ENCODE results near the gene OSBP2. TPM values are rescaled to one million over a fixed set of nuclear protein-coding genes. Genes with fewer than 3 reads are reported as not detected.
A peak's percentile ranks its signal among the peaks of the same experiment; 100 is the strongest.

Gene OSBP2
- total and polyA plus RNA-seq, 9 donors, result 1.3 to 5.1 (median 1.4) TPM

DNA sequence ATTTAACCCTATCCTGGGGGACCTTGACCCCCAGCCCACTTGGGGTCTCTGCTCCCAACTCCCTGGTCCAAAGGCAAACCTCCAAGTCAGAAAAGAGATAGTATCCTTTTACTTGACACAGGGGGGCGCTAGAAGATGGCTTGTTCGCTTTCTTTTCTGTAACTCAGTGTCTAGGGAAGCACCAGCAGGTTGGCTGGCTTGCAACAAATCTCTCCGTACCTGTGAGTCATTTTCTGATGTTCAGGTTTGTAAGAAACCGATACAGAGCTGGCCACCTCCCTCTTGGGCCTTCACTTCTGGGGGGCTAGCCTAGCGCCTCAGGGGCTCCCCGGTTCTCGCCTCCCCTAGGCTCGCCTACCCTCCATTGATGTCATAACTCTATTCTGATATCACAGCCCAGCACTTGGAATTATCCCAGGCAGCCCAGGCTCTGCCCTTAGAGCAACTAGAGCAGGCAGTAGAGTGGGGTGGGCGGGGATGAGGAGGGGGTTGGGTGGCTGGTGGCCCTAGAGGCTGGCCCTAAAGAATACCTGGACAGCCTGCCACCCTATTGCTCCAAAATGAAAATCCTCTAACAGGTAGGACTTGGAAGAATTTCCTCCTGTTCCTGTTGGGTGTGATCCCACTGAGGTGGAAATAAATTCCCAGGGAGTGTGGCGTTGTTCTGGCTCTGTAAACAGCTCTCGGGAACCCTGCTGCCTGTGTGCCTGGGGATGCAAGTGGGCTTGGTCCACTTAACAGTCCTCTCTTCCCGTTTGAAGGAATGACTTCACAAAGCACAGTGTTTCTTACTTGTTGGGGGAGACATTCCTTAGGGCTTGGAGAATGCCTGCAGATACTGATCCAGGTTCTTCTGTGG is 69.4 kb downstream of the OSBP2 start:
- H3K27ac ChIP-seq, result no peak overlapping the region
- intact Hi-C loops (cut with DNase I), result no loop called here
- 38 to 46% (median 43%) methylated on average over 12 of the region's 12 CpGs for WGBS, 3 donors
- peak in 4 of 5 donors; percentile 21 to 43 (median 24) for DNase-seq
- no peaks in the 10 kb centered on the region for H3K27me3 ChIP-seq
- no peaks in the 10 kb centered on the region for H3K36me3 ChIP-seq
- no peak overlapping the region for H3K4me3 ChIP-seq
- no peaks in the 10 kb centered on the region for H3K4me1 ChIP-seq (ENCODE audit: insufficient read depth)
- TF ChIP-seq POLR2A (IDR thresholded peaks at IDR 0.05) (no peak), EP300 (IDR thresholded peaks at IDR 0.05) (no peak)
- TF ChIP-seq, protein P1, sequence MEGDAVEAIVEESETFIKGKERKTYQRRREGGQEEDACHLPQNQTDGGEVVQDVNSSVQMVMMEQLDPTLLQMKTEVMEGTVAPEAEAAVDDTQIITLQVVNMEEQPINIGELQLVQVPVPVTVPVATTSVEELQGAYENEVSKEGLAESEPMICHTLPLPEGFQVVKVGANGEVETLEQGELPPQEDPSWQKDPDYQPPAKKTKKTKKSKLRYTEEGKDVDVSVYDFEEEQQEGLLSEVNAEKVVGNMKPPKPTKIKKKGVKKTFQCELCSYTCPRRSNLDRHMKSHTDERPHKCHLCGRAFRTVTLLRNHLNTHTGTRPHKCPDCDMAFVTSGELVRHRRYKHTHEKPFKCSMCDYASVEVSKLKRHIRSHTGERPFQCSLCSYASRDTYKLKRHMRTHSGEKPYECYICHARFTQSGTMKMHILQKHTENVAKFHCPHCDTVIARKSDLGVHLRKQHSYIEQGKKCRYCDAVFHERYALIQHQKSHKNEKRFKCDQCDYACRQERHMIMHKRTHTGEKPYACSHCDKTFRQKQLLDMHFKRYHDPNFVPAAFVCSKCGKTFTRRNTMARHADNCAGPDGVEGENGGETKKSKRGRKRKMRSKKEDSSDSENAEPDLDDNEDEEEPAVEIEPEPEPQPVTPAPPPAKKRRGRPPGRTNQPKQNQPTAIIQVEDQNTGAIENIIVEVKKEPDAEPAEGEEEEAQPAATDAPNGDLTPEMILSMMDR (IDR thresholded peaks at IDR 0.05), result no peak
- H3K9me3 ChIP-seq, result no peaks in the 10 kb centered on the region

DNA sequence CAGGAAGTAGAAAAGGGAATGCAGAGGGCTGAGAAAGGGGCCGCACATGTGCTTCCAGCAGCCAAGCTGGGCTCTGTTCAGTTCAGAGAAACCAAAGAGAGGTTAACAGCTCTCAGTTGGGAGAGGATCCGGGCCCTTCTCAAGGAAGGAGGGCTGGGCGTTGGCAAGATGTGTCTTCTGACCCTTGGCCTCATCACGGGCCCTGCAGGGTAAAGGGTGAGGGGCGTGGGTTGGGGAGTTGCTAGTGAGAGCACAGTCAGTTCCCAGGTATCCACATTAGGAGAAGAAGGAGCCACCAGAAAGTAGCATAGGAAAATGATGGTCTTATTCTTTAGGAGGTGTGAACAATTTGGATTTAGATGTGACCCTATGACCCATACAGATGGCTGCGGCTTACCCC is 73.0 kb downstream of the OSBP2 start:
- Histone ChIP-seq H3K9me3 (no peaks in the 10 kb centered on the region), H3K27ac (no peak overlapping the region), H3K4me3 (no peak overlapping the region), H3K4me1 (ENCODE audit: insufficient read depth) (no peaks in the 10 kb centered on the region), H3K36me3 (no peaks in the 10 kb centered on the region), H3K27me3 (no peaks in the 10 kb centered on the region)
- TF ChIP-seq POLR2A (IDR thresholded peaks at IDR 0.05) (no peak), EP300 (IDR thresholded peaks at IDR 0.05) (no peak)
- TF ChIP-seq, protein P1 (IDR thresholded peaks at IDR 0.05), result no peak
- no peak for DNase-seq
- intact Hi-C loops (cut with DNase I), result no loop called here
- 67 to 69% (median 68%) methylated on average over 6 of the region's 6 CpGs for WGBS, 3 donors

DNA sequence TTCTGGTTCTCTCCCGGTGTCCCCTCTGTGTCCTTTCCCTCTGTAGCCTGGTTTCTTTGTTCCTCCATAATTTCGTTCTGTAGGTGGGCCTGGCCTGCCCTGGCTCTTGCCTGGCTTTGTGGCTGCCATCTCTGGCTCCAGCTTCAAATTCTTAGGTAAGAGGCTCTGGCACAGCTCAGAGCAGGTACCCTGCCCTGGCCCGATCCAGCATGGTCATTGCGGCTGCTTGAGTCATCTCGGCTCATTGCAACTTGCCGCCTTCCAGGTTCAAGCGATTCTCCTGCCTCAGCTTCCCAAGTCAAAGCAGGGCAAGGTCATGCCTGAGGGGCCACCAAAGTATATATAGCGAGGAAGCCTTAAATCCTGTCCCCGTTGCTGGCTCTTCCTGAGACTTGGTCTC is 76.0 kb downstream of the OSBP2 start:
- 94 to 96% (median 94%) methylated on average over 9 of the region's 9 CpGs for WGBS, 3 donors
- Histone ChIP-seq H3K4me3 (no peak overlapping the region), H3K9me3 (no peaks in the 10 kb centered on the region), H3K27ac (no peak overlapping the region), H3K36me3 (no peaks in the 10 kb centered on the region), H3K4me1 (ENCODE audit: insufficient read depth) (no peaks in the 10 kb centered on the region), H3K27me3 (no peaks in the 10 kb centered on the region)
- intact Hi-C loops (cut with DNase I), result loop anchor here in 1 of 4 donors (10.0 kb wide), 1 partner anchor 154 kb away; no protein-coding TSS in a partner anchor
- no peak for DNase-seq
- TF ChIP-seq POLR2A (IDR thresholded peaks at IDR 0.05) (no peak), EP300 (IDR thresholded peaks at IDR 0.05) (no peak)
- TF ChIP-seq, protein P1 (IDR thresholded peaks at IDR 0.05), result no peak

DNA sequence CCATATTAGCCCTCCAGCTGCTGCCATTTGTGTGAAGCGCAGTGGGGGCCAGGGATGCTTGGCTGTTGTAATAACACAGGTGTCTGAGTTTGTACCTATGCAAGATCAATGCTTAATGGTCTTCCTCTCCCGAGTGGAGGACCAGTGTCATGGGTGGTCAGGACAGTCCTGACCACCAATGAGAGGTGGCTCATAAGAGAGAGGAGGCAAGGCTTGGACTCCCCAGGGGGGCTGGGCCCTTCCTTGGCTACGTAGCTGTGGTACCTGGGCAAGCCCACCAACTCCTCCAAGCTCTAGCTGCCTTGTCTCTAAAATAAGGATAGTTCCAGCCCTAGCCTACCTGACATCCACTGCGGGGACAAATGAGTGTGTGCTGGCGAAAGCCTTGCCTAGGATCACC is 79.2 kb downstream of the OSBP2 start:
- Histone ChIP-seq H3K27ac (no peak overlapping the region), H3K27me3 (no peaks in the 10 kb centered on the region), H3K9me3 (no peaks in the 10 kb centered on the region), H3K4me1 (ENCODE audit: insufficient read depth) (no peaks in the 10 kb centered on the region), H3K4me3 (no peak overlapping the region), H3K36me3 (no peaks in the 10 kb centered on the region)
- intact Hi-C loops (cut with DNase I), result loop anchor here in 1 of 4 donors (10.0 kb wide), 1 partner anchor 151 kb away; no protein-coding TSS in a partner anchor
- 87 to 97% (median 89%) methylated on average over 5 of the region's 5 CpGs for WGBS, 3 donors
- TF ChIP-seq, protein P1 (IDR thresholded peaks at IDR 0.05), result no peak
- TF ChIP-seq POLR2A (IDR thresholded peaks at IDR 0.05) (no peak), EP300 (IDR thresholded peaks at IDR 0.05) (no peak)
- DNase-seq, result no peak
